Hepatocyte (in vitro differentiated cells): ENCODE measurements around the gene TAS1R3.

Experiments used
- EZH2 ChIP-seq: fragments of 200-600 bp; sonication (generic); IDR thresholded peaks from 2 replicates; pipeline ENCODE4 v1.6.1; 2016; ENCODE audit warnings: antibody characterized with exemption, mild to moderate bottlenecking, borderline replicate concordance
- EZH2phosphoT487 ChIP-seq: fragments of 200-600 bp; sonication (generic); IDR thresholded peaks from one replicate; pipeline ENCODE4 v1.6.1; 2018; ENCODE audit warnings: antibody characterized with exemption, mild to moderate bottlenecking, low read depth, moderate library complexity; ENCODE audit not compliant: unreplicated experiment, severe bottlenecking
- TF ChIP-seq, protein P1 (sequence below): fragments of 200-600 bp; sonication (generic); IDR thresholded peaks from 2 replicates; pipeline ENCODE4 v1.5.1; 2016; ENCODE audit warnings: antibody characterized with exemption, mild to moderate bottlenecking; ENCODE audit not compliant: poor library complexity

DNA sequence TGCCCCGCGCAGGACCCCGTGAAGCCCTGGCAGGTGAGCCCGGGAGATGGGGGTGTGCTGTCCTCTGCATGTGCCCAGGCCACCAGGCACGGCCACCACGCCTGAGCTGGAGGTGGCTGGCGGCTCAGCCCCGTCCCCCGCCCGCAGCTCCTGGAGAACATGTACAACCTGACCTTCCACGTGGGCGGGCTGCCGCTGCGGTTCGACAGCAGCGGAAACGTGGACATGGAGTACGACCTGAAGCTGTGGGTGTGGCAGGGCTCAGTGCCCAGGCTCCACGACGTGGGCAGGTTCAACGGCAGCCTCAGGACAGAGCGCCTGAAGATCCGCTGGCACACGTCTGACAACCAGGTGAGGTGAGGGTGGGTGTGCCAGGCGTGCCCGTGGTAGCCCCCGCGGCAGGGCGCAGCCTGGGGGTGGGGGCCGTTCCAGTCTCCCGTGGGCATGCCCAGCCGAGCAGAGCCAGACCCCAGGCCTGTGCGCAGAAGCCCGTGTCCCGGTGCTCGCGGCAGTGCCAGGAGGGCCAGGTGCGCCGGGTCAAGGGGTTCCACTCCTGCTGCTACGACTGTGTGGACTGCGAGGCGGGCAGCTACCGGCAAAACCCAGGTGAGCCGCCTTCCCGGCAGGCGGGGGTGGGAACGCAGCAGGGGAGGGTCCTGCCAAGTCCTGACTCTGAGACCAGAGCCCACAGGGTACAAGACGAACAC is 1.8 kb downstream of the TAS1R3 start:
- TF ChIP-seq, protein P1, sequence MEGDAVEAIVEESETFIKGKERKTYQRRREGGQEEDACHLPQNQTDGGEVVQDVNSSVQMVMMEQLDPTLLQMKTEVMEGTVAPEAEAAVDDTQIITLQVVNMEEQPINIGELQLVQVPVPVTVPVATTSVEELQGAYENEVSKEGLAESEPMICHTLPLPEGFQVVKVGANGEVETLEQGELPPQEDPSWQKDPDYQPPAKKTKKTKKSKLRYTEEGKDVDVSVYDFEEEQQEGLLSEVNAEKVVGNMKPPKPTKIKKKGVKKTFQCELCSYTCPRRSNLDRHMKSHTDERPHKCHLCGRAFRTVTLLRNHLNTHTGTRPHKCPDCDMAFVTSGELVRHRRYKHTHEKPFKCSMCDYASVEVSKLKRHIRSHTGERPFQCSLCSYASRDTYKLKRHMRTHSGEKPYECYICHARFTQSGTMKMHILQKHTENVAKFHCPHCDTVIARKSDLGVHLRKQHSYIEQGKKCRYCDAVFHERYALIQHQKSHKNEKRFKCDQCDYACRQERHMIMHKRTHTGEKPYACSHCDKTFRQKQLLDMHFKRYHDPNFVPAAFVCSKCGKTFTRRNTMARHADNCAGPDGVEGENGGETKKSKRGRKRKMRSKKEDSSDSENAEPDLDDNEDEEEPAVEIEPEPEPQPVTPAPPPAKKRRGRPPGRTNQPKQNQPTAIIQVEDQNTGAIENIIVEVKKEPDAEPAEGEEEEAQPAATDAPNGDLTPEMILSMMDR: no peak
- TF ChIP-seq EZH2phosphoT487: no peak
- TF ChIP-seq EZH2: no peak
